Activated CD8-positive, alpha-beta memory T cell treated with anti-CD3 and anti-CD28 coated beads for 4 hours (primary cell): ENCODE measurements around the gene GSTA2.
"Not testable (repeated sequence)": the region's sequence is repeated elsewhere in the genome, so short reads cannot be mapped to it uniquely, and the experiment has no call there.

Experiments used
- DNase-seq, 2 donors: peaks; one replicate each; pipeline ENCODE4 v3.0.0-alpha.2; 2020; ENCODE audit warnings: low read depth in 2 of 2

The GSTA2 gene

DNA sequence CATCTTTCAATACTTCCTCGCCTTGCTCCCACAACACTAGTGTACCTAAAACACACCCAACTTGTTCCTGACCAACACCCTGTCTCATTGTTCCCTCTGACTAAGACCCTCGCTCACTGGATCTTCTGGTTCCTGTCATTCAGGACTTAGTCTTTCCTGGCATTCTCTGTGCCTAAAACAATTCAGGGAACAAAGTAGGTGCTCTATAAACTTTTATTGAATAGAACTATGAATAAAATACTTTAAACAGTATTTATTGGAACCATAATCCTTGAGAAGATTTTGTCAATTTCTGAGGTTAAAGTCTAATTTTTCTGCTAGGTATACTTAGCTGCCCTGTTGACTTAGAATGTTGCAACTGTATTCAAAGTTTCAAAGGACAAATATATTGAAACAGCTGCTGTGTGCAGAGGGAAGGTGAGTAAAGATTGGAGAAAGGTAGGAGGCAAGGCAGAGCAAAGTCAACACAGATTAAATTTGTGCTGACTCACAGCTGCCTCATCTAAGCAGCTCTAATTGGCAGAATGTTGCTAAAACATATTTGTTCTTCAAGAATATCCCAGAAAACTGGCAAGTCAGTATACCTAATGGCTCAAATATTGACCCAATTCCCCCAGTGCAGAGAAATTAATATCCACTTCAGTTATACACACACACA lies 37.6 kb downstream of the GSTA2 start:
- no peak for DNase-seq

DNA sequence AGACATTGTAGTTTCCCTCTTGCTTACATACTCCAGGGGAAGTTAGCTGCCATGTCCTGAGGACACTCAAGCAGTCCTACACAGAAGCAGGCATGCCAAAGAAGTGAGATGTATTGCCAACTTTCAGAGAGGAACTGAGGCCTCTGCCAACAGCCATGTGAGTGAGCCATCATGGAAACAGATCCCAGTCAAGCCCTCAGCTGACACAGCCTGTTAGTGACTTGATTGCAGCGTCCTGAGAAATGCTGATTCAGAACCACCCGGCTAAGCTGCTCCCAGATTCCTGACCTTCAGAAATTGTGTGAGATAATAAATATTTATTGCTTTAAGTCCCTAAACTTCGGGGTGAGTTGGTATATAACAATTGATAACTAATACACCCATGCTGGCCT lies 38.1 kb downstream of the GSTA2 start:
- no peak for DNase-seq

DNA sequence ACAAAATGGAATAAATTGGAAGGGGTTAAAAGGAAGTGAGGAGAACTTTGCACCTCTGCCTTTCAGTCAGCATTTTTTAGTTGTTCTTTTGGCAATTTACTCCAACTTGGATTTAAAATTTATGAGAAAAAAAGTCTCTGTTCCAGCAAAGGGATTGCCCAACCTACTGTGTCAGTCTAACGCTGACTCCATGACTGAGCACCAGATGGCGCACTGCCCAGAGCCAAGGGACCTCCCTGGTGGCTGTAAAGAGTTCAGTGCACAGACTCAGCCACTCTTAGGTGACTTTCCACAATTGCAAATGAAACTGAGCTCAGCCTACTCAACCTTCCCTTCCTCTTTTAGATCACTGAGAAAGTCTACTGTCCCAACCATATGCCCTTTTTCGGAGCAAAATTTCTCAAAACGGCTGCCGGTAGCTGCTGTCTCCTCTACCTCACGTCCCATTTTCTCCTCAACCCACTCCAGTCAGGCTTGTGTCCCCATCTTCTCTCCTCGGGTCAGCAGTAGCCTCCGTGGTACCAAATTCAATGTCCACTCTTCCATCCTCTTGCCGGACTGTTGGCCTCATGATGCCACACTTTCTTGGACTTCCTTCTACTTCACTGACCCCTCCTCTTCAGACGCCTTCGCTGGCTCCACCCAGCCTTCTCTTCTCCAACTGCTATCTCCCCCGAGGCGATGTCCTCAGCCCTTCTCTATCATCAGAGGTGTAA lies 38.7 kb downstream of the GSTA2 start:
- DNase-seq, result peak in 1 of 2 donors; percentile 2

DNA sequence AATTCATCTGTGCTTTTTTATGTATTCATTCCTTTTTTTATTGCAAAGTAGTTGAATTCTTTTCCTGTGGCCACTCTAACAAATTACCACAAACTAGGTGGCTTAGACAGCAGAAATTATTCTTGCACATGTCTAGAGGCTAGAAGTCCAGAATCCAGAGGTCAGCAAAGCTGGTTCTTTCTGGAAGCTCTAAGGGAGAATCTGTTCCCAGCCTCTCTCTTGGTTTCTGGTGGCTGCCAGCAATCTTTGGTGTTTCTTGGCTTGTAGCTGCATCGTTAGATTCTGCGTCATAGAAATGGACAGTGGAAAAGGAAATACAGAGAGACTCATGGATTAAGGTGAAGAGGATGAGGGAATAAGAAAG lies 39.3 kb downstream of the GSTA2 start:
- no peak for DNase-seq

DNA sequence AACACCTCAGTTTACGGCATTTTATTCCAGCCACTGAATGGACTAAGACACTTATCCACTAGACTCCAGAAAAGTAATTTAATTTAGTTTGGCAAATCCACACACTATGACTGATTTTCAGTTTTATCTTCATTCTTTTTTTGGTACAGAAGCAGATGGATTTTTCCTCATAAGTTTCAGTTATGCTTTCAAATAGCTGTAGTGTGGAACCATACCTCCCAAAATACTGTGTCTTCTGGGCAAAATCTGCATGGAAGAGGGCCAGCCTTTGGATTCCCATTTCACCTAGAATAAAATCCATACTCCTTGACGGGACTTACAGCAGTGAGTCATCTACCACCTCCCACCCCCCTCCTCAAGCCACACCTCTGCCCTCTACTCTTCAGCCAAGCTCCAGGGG lies 43.0 kb downstream of the GSTA2 start:
- no peak for DNase-seq

DNA sequence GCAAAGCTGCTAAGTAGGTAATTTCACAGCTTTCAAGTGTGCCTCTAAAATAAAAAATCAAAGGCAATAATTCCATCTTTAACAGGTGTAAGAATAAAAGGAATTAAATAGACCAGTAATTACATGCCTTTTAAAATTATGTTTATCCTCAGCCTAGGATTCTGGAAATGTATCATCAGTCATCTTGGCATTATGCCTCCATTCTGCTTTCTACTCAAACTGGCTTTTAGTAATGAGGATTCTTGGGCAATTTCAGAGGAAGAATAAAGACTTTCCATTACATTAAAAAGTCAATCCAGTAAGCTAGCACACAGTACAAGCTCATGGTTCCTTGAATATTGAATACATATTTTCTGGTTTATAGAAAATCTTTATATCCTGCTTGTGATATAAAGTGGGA lies 44.7 kb downstream of the GSTA2 start:
- no peak for DNase-seq

DNA sequence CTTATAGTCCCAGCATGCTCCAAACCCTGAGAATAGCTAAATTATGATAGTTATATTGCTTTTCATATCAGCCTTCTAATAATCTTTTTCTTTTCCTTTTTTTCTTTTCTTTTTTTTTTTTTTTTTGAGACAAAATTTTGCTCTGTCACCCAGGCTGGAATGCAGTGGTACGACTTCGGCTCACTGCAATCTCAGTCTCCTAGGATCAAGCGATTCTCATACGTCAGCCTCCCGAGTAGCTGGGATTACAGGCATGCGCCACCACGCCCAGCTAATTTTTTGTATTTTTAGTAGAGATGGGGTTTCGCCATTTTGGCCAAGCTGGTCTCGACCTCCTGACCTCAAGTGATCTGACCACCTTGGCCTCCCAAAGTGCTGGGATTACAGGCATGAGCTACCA lies 48.5 kb downstream of the GSTA2 start:
- DNase-seq, result not testable (repeated sequence)

DNA sequence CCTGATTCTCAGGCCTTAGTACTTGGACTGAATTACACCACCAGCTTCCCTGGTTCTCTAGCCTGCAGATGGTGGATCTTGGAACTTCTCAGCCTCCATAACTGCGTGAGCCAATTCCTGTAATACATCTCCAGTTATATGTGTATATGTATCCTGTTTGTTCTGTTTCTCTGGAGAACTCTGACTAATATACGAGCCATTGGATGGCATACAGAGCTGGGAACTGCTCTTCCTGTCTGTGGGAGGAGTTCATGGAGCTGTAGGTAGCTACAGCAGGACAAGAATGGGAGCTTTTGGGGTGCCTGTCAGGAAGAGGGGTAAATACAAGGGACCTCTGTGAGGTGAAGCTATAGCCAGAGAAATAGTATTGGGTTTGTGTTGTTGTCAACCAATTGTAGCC lies 51.1 kb downstream of the GSTA2 start:
- DNase-seq, result no peak

DNA sequence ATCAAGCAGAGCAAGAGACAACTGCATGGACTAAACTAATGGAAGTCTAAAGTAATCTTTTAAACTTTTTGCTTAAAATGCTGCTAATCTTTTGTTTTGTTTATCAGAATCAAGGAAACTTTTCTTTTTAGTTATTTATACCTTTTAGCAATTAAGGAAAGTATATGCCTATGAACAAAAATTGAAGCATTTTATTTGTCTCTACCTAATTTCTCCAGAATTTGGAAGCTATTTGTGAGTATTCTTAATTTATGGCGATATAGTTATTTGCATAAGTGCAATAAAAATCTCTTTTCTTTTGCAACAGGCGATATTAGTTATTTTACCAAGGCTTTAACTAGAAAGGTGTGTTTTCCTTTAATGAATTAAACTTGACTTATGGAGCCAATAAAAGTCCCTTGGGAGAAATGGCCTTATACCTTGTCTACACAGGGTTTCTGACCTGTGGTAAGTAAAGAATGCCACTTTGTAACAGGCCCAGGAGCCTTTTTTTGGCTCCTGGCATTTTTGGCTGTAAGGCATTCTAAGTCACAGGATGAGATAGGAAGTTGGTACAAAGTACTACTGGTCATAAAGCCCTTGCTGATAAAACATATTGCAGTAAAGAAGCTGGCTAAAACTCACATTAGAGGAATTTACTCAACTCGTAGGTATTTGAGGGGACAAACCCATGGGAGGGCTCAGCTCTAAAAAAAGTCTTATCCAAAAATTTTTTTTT lies 55.2 kb downstream of the GSTA2 start:
- no peak for DNase-seq

DNA sequence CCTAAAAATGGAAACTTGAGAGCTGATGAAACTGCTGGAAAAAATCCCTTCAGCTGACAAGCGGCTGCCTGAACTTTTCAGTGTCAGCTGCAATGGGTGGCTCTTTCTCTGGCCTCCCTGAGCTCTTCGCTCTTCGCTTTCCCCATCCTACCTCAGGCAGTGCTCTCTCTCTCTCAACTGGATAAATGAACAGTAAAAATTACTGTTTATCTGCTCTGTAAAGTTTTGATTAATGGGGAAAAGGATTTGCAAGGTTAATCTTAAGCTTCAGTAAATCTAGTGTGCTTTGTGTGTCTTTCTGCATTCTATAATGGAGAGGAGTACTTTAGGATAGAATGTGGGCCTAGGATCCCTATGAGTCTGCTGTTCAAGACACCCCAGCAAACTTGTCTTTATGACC lies 57.3 kb downstream of the GSTA2 start:
- DNase-seq, result no peak

DNA sequence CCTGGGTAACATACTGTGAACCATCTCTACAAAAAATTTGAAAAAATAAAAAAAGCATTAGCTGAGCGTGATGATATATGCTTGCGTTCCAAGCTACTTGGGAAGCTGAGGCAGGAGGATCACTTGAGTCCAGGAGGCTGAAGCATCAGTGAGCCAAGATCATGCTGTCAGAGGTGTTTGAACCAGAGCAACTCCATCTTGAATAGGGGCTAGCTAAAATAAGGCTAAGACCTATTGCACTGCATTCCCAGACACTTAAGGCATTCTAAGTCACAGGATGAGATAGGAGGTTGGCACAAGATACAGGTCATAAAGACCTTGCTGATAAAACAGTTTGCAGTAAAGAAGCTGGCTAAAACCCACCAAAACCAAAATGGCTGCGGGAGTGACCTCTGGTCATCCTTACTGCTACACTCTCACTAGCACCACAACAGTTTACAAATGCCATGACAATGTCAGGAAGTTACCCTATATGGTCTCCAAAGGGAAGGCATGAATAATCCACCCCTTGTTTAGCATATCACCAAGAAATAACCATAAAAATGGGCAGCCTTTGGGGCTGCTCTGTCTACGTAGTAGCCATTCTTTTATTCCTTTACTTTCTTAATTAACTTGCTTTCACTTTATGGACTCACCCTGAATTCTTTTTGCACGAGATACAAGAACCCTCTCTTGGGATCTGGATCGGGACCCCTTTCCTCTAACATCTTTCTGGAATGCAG lies 58.3 kb downstream of the GSTA2 start:
- DNase-seq, result not testable (repeated sequence)

DNA sequence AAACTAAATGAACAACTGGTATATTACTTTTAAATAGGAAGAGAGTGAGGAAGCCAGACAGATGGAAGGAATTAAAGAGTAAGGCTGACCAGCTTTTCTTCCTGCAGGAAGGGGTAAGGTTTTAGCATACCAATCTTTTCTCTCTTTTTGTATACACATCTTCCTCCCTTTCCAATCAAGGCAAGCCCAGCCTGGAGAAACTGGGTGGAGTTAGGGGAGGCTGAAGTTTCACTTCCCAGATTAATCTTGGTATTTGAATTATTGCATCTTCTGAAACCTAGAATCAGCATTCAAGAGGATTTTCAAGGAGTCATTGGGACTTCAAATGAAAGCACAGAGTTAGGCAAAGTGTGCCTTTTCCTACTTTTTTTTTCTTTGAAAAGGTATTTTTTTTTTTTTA lies 59.2 kb downstream of the GSTA2 start:
- DNase-seq, result no peak
